ENCODE results near the gene COG1. TPM values are rescaled to one million over a fixed set of nuclear protein-coding genes. Genes with fewer than 3 reads are reported as not detected.

The COG1 gene
- total RNA-seq, 2 experiments from 2014 or later = 23.2 to 23.6 TPM

DNA sequence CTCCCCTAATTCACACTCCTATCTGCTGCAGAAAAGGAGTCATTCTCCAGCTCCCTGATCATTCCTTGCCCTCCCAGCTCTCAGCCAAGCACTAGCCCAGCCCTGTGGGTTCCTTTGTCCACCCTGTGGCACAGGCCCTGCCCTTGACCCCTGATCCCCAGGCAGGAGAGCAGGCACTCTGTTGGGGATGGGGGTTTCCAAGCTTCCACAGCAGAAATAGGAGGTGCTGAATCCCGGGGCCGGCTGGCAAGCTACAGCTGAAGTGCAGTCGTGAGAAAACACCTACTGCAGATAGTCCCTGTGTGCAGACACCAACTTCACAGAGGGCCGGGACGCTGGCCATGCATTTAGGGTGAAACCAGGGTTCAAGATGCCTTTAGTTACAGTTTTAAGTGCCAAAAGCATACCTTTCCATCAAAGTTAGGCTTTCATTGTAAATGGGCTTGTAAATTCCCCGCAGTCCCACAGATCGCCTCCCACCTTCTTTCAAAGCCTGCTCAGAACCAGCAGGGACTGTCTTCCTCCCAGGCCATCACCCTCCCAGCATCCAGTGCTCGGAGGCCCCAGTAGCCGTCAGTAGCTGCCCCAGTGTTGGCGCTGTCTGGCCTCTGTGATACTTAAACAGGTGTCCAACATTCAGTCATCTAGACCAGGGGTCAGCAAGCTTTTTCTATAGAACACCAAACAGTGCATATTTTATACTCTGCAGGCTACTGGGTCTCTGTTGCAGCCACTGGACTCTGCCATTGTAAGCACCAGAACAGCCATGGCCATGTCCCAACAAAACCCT lies 58.2 kb downstream of the COG1 start:
- CTCF ChIA-PET = interaction anchor here (6.4 kb wide), 1 partner anchor 117 kb away, joined by 62 read pairs; no protein-coding TSS in a partner anchor

DNA sequence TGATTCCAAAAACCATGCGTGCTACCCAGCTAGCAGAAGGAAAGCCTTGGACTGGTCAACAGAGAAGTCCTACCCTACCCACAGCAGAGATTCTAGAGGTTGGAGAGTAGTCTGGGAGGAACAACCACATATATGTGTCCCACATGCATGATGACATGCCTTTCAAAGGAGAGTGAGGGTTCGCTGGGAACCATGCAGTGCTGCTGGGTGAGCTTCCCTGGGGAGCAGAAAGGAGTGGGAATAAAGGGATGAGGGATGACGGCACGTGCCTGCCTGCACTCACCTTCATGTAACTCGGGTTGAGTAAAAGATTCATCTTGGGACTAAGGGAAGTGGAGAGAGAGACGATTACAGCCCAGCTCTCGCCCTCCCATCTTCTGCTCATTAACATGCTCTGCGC lies 59.0 kb downstream of the COG1 start:
- ChIA-PET POLR2A (no interaction called here), CTCF (interaction anchor here (6.4 kb wide), 1 partner anchor 117 kb away, joined by 62 read pairs; no protein-coding TSS in a partner anchor)

More for the DNA sequence above, 58.2 kb downstream of the COG1 start:
- POLR2A ChIA-PET = no interaction called here

DNA sequence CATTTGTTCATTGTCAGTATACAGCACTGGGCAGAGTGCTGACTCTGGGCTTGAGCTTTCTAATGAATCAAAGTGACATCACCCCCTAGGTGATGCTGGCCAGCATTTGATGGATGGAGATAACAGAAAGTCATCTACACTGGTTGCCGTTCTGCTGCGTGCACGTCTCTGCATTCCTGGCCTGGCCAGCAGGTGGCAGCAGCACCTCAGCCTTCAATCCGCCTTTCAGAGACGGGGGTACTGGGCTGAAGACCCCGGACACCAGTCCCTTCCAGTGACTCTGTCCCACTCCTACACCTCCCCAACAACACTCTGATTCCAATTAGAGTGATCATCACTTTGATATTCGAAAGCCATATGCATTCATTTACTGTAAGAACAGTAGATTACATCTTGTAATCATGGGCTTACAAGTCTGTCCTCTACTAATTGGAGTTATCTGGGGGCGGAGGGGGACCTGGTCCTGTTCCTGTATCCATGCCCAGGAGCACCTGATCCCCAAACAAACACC lies 62.9 kb downstream of the COG1 start:
- ChIA-PET POLR2A (no interaction called here), CTCF (interaction anchor here (0.5 to 6.4 kb wide), 16 partner anchors 10 to 530 kb away, joined by 3 to 62 read pairs (median 3); no protein-coding TSS in a partner anchor)

DNA sequence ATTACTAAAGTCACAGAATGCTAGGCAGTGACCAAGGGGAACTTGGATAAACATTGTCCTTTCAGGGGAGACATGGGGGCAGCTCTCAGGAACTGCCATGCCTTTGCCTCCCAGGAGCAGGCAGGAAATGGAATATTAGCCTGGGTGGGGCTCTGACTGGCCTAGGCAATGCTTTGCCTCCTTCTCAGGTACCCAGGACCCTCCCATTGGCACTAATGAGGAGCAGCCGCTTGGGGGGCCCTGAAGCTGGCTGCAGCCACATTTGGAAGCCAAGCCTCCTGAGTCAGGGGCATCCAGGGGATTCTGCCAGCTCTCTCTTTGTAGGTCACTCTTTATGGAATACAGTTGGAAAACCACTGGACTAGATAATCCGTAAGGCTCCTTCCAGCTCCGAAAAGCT lies 63.4 kb downstream of the COG1 start:
- ChIA-PET CTCF (interaction anchor here (0.5 to 6.4 kb wide), 5 partner anchors 14 to 528 kb away, joined by 3 to 62 read pairs (median 3); no protein-coding TSS in a partner anchor), POLR2A (no interaction called here)

DNA sequence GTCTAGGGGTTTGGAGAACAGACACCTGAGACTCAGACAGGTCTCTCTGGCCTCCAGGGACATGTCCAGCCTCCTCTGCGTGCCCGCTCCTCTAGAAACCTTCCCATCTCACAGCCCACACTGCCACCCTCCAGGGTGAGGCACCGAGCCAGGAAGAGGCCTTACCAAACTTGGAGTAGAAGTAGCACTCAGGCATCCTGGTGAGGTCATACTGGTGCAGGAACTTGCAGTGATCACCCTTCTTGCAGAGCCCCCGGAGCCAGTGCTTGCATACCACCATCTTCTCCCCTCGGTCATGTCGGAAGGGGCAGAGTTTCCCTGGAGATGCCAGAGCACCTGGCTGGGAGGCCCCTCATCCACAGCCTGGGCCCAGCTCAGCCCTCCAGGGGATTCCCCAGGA lies 64.7 kb downstream of the COG1 start:
- ChIA-PET CTCF (interaction anchor here (0.6 kb wide), 1 partner anchor 554 kb away, joined by 3 read pairs; no protein-coding TSS in a partner anchor), POLR2A (interaction anchor here (0.6 kb wide), 1 partner anchor 35 kb away, joined by 5 read pairs; no protein-coding TSS in a partner anchor)

Other genes with a start within 250 kb of the COG1 start
- 10 to 100 TPM; 16.1 to 17.2 TPM for gene SLC39A11, start 100.4 kb upstream of the COG1 start, total RNA-seq
- under 1 TPM; 0.44 to 0.46 TPM for gene SSTR2, start 28.0 kb upstream of the COG1 start, total RNA-seq
- not detected for gene CPSF4L, start 68.8 kb downstream of the COG1 start, total RNA-seq
- gene CDC42EP4, start 118.9 kb downstream of the COG1 start, total RNA-seq = under 1 TPM; 0.34 to 0.53 TPM